Tongue (tissue), 2 donors: ENCODE measurements around the gene SUPT6H. TPM values are rescaled to one million over a fixed set of nuclear protein-coding genes. Genes with fewer than 3 reads are reported as not detected.
"Not testable (repeated sequence)": the region's sequence is repeated elsewhere in the genome, so short reads cannot be mapped to it uniquely, and the experiment has no call there.

Experiments
- DNase-seq: peaks from one replicate; pipeline ENCODE4 v3.0.0-alpha.2; 2015
- total RNA-seq: library from RNA; depleted of rRNA; stranded (reverse); fragments of >200 nt; gene quantifications from one replicate; pipeline ENCODE4 v1.2.3, GENCODE V29; 2014

The SUPT6H gene
- total RNA-seq, 1 donor from 2014 or later, result 51.7 TPM

- DNase-seq, result no peak
Observed at GRCh38 chr17:28648698-28649097, 13.3 kb upstream of the SUPT6H start.

- no peak for DNase-seq
Observed at GRCh38 chr17:28655160-28655559, 6.8 kb upstream of the SUPT6H start.

GRCh38 chr17:28657756-28658155, 4.2 kb upstream of the SUPT6H start:
- no peak for DNase-seq

- not testable (repeated sequence) for DNase-seq
Observed at GRCh38 chr17:28658342-28658741, 3.7 kb upstream of the SUPT6H start.

GRCh38 chr17:28658766-28659496, 3.1 kb upstream of the SUPT6H start:
- DNase-seq, result not testable (repeated sequence)

- DNase-seq, result not testable (repeated sequence)
Observed at GRCh38 chr17:28659497-28659881, 2.5 kb upstream of the SUPT6H start.

GRCh38 chr17:28662527-28662829, 473 bp downstream of the SUPT6H start:
- no peak for DNase-seq

- no peak for DNase-seq
Observed at GRCh38 chr17:28663723-28664122, 1.7 kb downstream of the SUPT6H start.

GRCh38 chr17:28665994-28666393, 4.0 kb downstream of the SUPT6H start:
- DNase-seq, result no peak

GRCh38 chr17:28667870-28668269, 5.9 kb downstream of the SUPT6H start:
- no peak for DNase-seq

GRCh38 chr17:28669918-28670317, 7.9 kb downstream of the SUPT6H start:
- DNase-seq, result no peak

- DNase-seq, result no peak
Observed at GRCh38 chr17:28675490-28675889, 13.5 kb downstream of the SUPT6H start.

GRCh38 chr17:28675980-28676379, 14.0 kb downstream of the SUPT6H start:
- DNase-seq, result no peak

- no peak for DNase-seq
Observed at GRCh38 chr17:28682655-28683054, 20.6 kb downstream of the SUPT6H start.

GRCh38 chr17:28684963-28685362, 23.0 kb downstream of the SUPT6H start:
- DNase-seq, result peak; percentile 68

- DNase-seq, result no peak
Observed at GRCh38 chr17:28685366-28685765, 23.4 kb downstream of the SUPT6H start.

- DNase-seq, result no peak
Observed at GRCh38 chr17:28686296-28686695, 24.3 kb downstream of the SUPT6H start.

- DNase-seq, result no peak
Observed at GRCh38 chr17:28688481-28688880, 26.5 kb downstream of the SUPT6H start.

GRCh38 chr17:28689011-28689410, 27.0 kb downstream of the SUPT6H start:
- DNase-seq, result no peak

GRCh38 chr17:28693869-28694268, 31.9 kb downstream of the SUPT6H start:
- no peak for DNase-seq

GRCh38 chr17:28698253-28698941, 36.4 kb downstream of the SUPT6H start:
- no peak for DNase-seq

- no peak for DNase-seq
Observed at GRCh38 chr17:28700278-28700677, 38.3 kb downstream of the SUPT6H start.

GRCh38 chr17:28700830-28701492, 39.0 kb downstream of the SUPT6H start:
- no peak for DNase-seq
